Measurements from ENCODE around the gene PKD1.

Gene PKD1

DNA sequence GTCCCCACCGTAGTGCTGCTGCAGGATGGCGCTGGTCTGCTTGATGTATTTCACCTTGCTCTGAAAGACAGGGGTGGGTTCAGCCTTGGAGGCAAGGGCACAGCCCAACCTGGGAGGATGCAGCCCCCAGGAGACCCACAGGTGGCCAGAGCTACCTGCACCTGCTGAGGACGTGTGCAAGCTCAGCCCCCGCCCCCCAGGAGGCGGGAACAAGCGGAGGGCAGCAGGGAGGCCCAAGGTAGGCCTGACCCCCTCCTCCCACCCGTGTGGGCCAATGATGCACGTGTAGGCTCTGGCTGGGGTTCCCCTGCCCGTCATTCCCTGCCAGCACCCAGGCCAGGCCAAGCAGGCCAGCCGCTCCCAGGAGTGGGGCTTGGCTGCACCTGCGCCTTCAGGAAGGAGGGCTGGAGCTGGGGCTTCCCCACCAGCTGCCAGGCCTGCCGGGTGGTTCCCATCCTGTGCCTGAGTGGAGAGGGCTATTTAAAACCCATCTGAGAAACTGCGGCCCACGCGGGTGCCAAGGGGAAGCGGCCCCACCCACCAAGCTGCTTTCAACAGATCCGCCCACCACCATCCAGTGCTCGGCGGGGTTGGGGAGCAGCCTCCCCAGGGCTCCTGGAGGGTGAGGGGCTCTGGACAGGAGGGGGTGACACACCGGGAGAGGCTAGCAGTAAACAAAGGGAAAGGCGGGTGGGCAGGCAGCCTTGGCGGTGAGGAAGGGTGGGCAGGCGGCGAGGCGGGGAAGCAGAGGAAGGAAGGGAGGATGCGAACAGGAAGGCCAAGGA is 91.8 kb downstream of the PKD1 start:
- DNase-seq = no peak

DNA sequence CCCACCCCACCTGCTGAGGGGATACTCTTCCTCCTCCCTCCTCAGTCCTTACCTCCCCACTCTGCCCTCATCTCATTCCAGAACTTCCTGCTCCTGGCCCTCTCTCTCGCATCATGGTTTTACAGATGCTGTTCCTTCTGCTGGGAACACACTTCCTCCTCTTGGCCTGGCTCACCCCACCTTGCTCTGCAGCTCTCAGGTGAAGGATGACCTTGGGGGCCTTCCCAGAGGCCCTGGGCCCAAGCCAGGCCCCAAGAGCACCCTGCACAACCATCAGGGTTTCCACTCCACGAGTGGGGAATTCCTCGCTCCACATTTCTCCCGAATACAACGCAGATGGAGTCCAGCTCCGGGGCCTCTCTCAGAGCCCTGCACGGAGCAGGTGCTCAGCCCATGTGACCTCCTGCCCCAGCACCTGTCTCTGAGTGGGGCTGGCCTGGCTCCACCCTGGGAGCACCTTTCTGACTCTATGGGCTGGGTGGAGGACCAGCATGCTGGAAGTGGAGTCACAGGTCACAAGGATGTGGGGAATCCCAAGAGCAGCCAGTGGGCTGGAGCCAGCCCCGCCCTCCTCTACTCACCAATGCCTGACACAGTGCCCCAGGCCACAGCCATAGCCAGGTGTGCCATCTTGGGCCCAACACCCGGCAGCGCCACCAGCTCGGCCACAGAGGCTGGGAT is 92.6 kb downstream of the PKD1 start:
- no peak for DNase-seq

DNA sequence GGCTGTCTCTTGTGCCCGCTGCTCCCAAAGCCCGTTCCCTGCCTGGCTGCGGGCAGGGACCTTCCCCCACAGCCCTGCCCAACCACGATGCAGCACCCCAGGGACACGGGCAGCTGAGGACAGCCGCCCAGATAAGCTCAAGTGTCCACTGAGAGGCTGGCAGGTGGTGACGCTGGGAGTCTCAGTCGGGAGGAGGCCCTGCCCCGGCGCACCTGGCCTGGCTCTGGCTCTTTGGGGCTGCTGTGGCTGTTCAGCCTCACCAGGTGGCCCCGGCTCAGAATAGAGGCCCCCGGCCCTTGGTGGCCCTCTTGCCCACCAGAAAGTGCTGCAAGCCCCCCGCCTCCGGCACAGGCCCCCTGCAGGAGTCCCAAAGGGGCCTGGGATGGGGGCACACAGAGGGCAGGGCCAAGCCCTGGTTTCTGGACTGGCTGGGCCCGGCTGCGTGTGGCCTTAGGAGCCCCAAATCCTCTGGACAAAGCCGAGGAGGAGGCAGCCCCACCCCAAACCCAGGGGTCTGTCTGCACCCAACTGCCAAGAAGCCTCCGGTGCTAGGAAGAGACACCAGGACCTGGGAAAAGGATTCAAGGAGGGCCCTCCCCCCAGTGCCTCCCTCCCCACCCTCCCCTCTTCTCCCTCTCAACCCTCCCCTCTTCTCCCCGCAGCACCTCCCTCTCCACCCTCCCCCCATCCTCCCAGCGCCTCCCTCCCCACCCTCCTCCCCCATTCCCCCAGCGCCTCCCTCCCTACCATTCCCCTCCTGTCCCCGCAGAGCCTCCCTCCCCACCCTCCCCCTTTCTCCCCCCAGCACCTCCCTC is 93.3 kb downstream of the PKD1 start:
- no peak for DNase-seq

DNA sequence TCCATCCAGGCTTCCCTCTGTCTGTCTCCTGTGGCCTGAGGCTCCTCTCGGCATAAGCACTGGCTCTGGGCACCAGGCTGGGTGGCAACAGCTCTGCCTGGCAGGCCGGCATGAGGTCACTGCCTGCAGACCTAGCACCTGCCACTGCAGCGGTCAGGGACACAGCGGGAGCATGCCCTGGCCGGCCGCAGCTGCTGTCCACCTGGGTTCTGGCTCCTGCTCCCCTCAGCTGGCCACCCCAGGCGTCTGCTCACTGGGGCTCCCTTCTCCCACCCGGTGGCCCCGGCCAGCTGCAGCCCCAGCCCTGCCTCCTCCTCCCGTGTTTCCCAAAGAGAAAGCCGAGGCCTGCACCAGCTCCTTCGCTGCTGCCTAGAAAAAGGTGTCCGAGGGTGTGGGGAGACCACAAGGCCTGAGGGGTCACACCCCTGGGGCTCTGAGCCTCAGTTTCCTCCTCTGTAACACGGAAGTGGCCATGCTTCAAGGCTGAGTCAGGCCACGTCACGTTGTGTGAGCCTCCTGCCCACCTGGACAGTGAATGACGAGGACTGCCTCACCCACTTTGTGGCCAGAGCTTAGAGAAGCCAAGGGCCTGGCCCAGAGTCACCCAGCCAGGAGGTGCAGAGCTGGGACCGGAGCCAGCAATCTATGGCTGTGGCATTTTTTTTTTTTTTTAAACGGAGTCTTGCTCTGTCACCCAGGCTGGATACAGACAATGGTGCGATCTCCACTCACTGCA is 94.7 kb downstream of the PKD1 start:
- DNase-seq = no peak

DNA sequence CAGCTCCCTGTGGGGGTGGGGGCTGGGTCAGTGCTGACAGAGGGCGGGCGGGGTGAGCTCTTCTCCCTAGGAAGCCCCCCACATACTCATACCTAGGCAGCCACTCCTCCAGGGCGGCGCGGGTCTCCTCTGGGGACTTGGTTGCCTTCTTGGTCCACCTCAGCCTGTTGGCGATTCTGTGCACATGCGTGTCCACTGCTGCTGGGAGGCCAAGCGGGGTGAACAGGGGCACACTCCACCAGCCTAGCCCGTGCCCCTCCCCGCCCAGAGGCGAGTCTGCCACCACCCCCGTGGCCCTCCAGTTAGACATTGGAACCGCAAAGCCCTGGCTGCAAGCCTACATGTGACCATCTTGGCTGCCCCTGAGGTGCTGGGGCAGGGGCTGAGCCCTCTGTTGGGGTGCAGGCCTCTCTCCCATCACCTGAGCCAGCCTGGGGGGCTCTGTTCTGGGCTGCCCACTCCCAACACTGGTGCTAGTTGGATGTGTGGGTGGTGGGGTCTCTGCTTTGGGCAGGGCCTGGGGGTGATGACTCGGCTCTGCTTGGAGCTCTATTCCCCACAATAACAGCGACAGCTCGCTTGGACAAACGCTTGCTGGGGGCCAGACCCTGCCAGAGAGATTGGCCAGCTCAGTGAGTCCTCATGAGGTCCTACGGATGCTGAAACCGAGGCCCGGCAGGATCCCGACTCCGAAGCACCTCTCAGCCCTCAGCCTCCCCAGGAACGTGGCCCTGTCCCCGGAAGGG is 95.5 kb downstream of the PKD1 start:
- no peak for DNase-seq

DNA sequence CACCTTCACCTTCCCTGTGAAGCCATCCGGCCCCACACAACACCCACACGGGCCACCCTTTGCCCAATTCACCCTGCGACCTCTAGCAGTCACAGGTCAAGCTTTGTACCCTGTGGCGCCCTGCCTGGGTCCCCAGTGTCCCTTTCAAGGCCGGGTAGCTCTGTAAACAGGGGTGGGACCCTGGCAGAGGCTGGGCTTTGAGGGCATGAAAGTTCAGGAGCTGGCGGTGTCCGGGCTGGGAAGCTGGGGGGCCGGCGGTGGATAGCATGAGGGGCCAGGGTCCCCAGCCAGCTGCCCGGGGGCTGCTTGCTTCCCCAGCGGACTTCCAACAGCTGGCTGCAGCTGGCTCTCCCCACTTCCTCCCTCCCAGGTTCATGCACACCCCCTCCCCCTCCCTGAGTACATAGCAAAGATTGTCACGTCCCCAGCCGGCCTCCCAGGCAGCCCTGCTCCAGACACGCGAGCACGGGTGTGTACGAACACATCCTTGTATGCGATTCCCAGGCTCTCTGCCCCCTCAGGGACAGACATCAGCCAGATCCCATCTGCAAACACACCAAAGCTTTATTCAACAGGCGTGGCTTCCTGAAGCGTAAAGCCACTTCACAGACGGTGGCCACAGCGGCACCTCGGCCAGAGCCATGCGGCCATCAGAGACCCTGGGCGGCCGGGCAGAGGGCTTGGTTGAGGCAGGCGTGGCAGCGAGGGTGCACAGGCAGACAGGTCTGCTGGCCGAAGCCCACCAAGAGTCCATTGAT is 96.2 kb downstream of the PKD1 start:
- DNase-seq = no peak
